SK-N-SH (cell line): ENCODE measurements around the gene RYR3.

Experiments
- CHD2 ChIP-seq: fragments of 150-350 bp; IDR thresholded peaks from 2 replicates; pipeline ENCODE4 v1.6.1; 2018; ENCODE audit warnings: low read length; ENCODE audit not compliant: partially characterized antibody
- FOXM1 ChIP-seq: IDR thresholded peaks from 2 replicates; pipeline ENCODE4 v1.4.0; 2012; ENCODE audit warnings: low read depth, mild to moderate bottlenecking
- MAX ChIP-seq: IDR thresholded peaks from 2 replicates; pipeline ENCODE4 v1.4.0; 2012; ENCODE audit warnings: low read depth
- POLR2AphosphoS5 ChIP-seq: IDR thresholded peaks from 2 replicates; pipeline ENCODE4 v1.6.1; 2012; ENCODE audit warnings: low read depth, low read length
- REST ChIP-seq: IDR thresholded peaks from 2 replicates; pipeline ENCODE4 v1.6.1; 2012; ENCODE audit warnings: mild to moderate bottlenecking, low read depth, low read length, moderate library complexity
- RFX5 ChIP-seq: IDR thresholded peaks from 2 replicates; pipeline ENCODE4 v1.6.1; 2012; ENCODE audit warnings: mild to moderate bottlenecking, improper control_type of control experiment, low read length
- RXRA ChIP-seq: IDR thresholded peaks from 2 replicates; pipeline ENCODE4 v1.4.0; 2012; ENCODE audit warnings: low read depth, mild to moderate bottlenecking, borderline replicate concordance
- USF1 ChIP-seq: IDR thresholded peaks from 2 replicates; pipeline ENCODE4 v1.4.0; 2012; ENCODE audit warnings: low read depth, borderline replicate concordance
- YY1 ChIP-seq: IDR thresholded peaks from 2 replicates; pipeline ENCODE4 v1.4.0; 2012; ENCODE audit warnings: low read depth, mild to moderate bottlenecking
- TF ChIP-seq, protein P1 (sequence below): fragments of 200-600 bp; sonication (generic); IDR thresholded peaks from 2 replicates; pipeline ENCODE4 v1.6.1; 2017; ENCODE audit warnings: antibody characterized with exemption, mild to moderate bottlenecking, moderate library complexity

DNA sequence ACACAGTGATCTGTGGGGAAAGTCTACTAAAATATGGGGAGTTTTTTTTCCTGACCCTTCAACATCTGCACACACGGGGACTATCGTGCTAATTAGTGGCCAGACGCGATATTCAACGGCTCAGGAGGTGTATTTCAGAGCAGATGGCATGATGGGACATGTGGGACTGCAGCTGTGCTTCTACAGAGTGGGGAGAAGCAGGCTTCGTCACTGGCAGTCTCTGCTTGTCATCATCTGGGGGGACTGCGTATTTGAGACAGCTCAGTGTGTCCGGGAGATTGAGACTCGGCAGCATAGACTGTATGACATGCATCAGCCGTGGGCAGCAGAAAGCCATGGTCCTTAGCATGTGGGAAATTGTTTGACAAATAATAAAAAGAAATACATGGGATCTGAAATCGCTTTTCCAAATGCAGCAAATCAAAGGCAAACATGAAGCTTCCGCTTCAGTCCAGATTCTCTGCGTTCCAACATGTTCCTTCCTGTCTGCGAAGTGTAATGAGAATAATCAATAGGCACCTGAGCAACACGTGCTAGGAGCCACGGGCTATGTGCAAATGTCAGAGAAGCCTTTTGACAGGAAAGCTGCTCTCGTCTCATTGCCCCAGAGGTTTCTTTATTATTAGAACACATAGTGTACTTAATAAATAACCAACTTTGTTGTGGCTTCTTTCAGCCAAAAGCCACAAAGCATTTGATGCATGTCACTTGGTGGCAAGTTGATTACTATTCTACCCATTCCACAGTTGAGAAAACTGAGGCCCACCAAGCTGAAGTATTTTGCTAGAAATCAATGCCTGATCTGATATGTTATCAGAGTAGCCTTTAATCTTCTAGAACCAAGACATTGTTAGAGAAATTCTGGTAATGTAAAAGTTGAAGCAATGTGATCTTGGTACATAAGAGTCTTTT lies 276.3 kb downstream of the RYR3 start:
- no peak for TF ChIP-seq POLR2AphosphoS5
- TF ChIP-seq, protein P1, sequence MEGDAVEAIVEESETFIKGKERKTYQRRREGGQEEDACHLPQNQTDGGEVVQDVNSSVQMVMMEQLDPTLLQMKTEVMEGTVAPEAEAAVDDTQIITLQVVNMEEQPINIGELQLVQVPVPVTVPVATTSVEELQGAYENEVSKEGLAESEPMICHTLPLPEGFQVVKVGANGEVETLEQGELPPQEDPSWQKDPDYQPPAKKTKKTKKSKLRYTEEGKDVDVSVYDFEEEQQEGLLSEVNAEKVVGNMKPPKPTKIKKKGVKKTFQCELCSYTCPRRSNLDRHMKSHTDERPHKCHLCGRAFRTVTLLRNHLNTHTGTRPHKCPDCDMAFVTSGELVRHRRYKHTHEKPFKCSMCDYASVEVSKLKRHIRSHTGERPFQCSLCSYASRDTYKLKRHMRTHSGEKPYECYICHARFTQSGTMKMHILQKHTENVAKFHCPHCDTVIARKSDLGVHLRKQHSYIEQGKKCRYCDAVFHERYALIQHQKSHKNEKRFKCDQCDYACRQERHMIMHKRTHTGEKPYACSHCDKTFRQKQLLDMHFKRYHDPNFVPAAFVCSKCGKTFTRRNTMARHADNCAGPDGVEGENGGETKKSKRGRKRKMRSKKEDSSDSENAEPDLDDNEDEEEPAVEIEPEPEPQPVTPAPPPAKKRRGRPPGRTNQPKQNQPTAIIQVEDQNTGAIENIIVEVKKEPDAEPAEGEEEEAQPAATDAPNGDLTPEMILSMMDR, result no peak
- TF ChIP-seq USF1, result no peak
- no peak for TF ChIP-seq RFX5
- no peak for TF ChIP-seq REST
- no peak for TF ChIP-seq MAX
- TF ChIP-seq YY1, result no peak
- TF ChIP-seq RXRA, result no peak
- TF ChIP-seq FOXM1, result no peak
- TF ChIP-seq CHD2, result no peak
